LNCaP clone FGC (cell line): Measurements from ENCODE around the gene BAIAP3.

ENCODE experiments used
- DNase-seq: peaks from one replicate; pipeline ENCODE4 v3.0.0-alpha.2; 2011; ENCODE audit warnings: low read depth
- H3K4me3 ChIP-seq: 2 replicates; pipeline ENCODE4 v1.5.1; 2011; ENCODE audit warnings: mild to moderate bottlenecking, low read depth, low read length, control low read depth
- CTCF ChIP-seq: IDR thresholded peaks from 2 replicates; pipeline ENCODE4 v1.5.1; 2012; ENCODE audit warnings: mild to moderate bottlenecking; ENCODE audit not compliant: control insufficient read depth, insufficient read depth; ENCODE audit errors: extremely low read depth

BAIAP3 gene

DNA sequence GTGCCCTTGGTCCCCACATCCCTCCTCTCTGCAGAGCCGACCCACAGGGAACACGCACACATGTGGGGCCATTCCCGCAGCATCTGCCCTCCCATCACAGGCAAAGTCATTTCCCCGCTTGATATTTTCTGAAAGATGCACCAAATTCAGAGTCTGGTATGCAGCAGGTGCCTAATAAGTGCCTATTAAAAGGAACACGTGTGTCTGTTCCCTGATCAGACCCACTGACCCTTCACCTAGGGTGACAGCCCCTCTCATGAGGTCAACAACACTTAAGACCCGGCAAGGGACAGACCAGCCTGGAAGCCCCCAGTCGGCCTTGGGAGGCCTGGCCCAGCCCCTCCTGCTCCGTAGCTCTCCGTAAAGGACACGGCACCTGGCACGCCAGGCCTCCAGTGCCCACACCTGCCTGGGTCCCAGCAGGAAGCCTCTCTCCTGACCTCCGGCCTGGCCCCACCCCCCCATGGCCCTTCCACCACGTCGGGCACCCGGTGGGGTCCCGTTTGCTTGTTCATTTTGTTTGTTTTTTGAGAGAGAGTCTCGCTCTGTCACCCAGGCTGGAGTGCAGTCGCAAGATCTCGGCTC, 61.0 kb downstream of the BAIAP3 start:
- DNase-seq = no peak
- no peak overlapping the region for H3K4me3 ChIP-seq
- no peak for TF ChIP-seq CTCF

GRCh38 chr16:1395444-1396031, 62.1 kb downstream of the BAIAP3 start:
- no peak overlapping the region for H3K4me3 ChIP-seq

DNA sequence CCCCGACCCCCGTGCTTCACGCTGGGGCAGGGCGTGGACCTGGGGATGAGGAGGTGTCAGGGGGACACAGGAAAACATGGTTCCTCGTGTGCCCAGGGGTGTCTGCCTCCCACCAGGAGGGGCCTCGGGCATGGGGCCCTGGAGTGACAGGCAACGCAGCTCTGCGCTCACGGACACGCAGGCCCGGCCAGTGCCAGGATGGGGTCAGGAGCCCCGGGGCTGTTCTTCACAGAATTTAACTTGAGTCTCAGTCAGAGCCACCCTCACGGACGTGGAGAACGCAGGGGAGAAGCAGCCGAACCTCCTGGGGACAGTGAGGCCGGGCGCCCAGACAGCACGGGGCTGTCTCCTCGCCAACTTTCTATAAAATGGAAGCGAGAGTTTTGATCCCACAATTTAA, 64.3 kb downstream of the BAIAP3 start:
- H3K4me3 ChIP-seq = no peak overlapping the region
- no peak for TF ChIP-seq CTCF
- no peak for DNase-seq

More at GRCh38 chr16:1395444-1396031, 62.1 kb downstream of the BAIAP3 start:
- no peak for DNase-seq
- no peak for TF ChIP-seq CTCF

- TF ChIP-seq CTCF = no peak
- no peak overlapping the region for H3K4me3 ChIP-seq
- DNase-seq = no peak
Measured at GRCh38 chr16:1398351-1398750, 64.9 kb downstream of the BAIAP3 start.
